ENCODE data around the gene CSTB.
A peak's percentile ranks its signal among the peaks of the same experiment; 100 is the strongest.
"Not testable (repeated sequence)": the region's sequence is repeated elsewhere in the genome, so short reads cannot be mapped to it uniquely, and the experiment has no call there.

The CSTB gene

GRCh38 chr21:43775795-43776430 is at the start of gene CSTB:
CSTB (minus strand) TSS chr21:43776308; CDS start chr21:43776269, 39 bp downstream.
- peak; percentile 33 for DNase-seq

GRCh38 chr21:43825242-43825935 is 49.3 kb upstream of the CSTB start:
- DNase-seq, result no peak

GRCh38 chr21:43824333-43825241 is 48.5 kb upstream of the CSTB start:
- no peak for DNase-seq

GRCh38 chr21:43822741-43823140 is 46.6 kb upstream of the CSTB start:
- not testable (repeated sequence) for DNase-seq

GRCh38 chr21:43822166-43822565 is 46.1 kb upstream of the CSTB start:
- DNase-seq, result not testable (repeated sequence)

GRCh38 chr21:43820466-43820865 is 44.4 kb upstream of the CSTB start:
- DNase-seq, result no peak

GRCh38 chr21:43819511-43820405 is 43.6 kb upstream of the CSTB start:
- no peak for DNase-seq

- no peak for DNase-seq
Observed at GRCh38 chr21:43818685-43819084, 42.6 kb upstream of the CSTB start.

GRCh38 chr21:43817157-43818086 is 41.3 kb upstream of the CSTB start:
- no peak for DNase-seq

- DNase-seq, result no peak
Observed at GRCh38 chr21:43816611-43817071, 40.5 kb upstream of the CSTB start.

GRCh38 chr21:43815991-43816390 is 39.9 kb upstream of the CSTB start:
- no peak for DNase-seq

- peak; percentile 17 for DNase-seq
Observed at GRCh38 chr21:43815107-43815613, 39.1 kb upstream of the CSTB start.

GRCh38 chr21:43814215-43815106 is 38.4 kb upstream of the CSTB start:
- no peak for DNase-seq

GRCh38 chr21:43813656-43813980 is 37.5 kb upstream of the CSTB start:
- no peak for DNase-seq

- DNase-seq, result no peak
Observed at GRCh38 chr21:43812957-43813655, 37.0 kb upstream of the CSTB start.

- DNase-seq, result peak; percentile 14
Observed at GRCh38 chr21:43812139-43812821, 36.2 kb upstream of the CSTB start.

GRCh38 chr21:43811262-43812105 is 35.4 kb upstream of the CSTB start:
- DNase-seq, result no peak
